Measurements from ENCODE around the gene FBLN5.

GRCh38 chr14:91876492-91876891 is 71.0 kb downstream of the FBLN5 start:
- TF ChIP-seq CTCF (IDR thresholded peaks at IDR 0.05): no peak
- no peak for TF ChIP-seq POLR2A (IDR thresholded peaks at IDR 0.05)
